ENCODE data around the gene LRRC72. TPM values are rescaled to one million over a fixed set of nuclear protein-coding genes. Genes with fewer than 3 reads are reported as not detected.

The LRRC72 gene
- total RNA-seq, 4 donors from 2014 or later = not detected

DNA sequence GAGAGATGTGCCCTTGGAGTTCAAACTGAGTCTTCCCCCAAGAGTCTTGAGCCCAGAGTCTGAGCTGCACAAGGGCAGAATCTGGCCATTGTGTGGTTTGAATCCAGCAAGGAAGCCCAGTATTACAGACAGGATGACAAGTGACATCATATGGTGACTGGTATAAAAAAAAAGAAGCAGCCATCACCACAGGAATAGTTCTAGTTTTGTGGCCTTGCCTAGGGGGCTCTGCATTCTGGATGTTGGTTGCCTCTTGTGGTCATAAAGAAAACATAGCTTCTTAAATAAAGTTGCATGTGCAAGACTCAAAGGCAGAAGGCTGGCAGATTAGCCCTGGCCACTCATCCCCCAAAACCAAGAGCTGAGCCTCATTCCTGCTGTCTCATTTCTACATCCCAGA lies 16.8 kb upstream of the LRRC72 start:
- Histone ChIP-seq H3K9me3 (no peaks in the 10 kb centered on the region), H3K27me3 (no peaks in the 10 kb centered on the region), H3K4me1 (no peaks in the 10 kb centered on the region), H3K4me3 (no peak overlapping the region), H3K27ac (no peak overlapping the region), H3K36me3 (no peaks in the 10 kb centered on the region)
- in situ Hi-C loops (cut with MboI; ENCODE audit: low pct_ligation_motif_present in 1 of 4, low pct_unique_long_range_greater_than_20kb in 1 of 4, low sequenced_read_pairs in 3 of 4) = no loop called here
- intact Hi-C loops (cut with DNase I; ENCODE audit: low total_unique reads) = no loop called here
- TF ChIP-seq EP300 (IDR thresholded peaks at IDR 0.05; ENCODE audit: low read depth) (no peak), POLR2A (IDR thresholded peaks at IDR 0.05) (no peak), POLR2AphosphoS5 (IDR thresholded peaks at IDR 0.05) (no peak)
- TF ChIP-seq, protein P1, sequence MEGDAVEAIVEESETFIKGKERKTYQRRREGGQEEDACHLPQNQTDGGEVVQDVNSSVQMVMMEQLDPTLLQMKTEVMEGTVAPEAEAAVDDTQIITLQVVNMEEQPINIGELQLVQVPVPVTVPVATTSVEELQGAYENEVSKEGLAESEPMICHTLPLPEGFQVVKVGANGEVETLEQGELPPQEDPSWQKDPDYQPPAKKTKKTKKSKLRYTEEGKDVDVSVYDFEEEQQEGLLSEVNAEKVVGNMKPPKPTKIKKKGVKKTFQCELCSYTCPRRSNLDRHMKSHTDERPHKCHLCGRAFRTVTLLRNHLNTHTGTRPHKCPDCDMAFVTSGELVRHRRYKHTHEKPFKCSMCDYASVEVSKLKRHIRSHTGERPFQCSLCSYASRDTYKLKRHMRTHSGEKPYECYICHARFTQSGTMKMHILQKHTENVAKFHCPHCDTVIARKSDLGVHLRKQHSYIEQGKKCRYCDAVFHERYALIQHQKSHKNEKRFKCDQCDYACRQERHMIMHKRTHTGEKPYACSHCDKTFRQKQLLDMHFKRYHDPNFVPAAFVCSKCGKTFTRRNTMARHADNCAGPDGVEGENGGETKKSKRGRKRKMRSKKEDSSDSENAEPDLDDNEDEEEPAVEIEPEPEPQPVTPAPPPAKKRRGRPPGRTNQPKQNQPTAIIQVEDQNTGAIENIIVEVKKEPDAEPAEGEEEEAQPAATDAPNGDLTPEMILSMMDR (IDR thresholded peaks at IDR 0.05) = no peak
- no peak for DNase-seq

DNA sequence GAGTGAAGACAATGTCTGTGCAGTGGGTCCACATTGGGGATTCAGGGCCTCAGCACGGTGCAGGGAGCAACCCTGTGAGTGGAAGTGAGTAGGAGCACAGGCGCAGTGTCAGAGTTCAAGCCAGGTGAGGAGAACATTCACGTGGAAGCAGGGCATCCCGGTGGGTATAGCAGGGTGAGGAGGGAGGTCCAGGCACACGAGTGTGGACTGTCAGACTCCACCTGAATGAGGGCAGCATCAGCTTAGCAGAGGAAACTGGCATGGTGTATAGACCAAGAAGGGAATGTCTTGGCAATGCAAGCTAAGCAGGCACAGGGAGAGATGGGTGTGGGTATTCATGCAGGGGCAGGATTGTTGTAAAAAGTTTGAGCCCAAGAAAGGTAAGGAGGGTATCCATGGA lies 15.3 kb upstream of the LRRC72 start:
- H3K9me3 ChIP-seq = no peaks in the 10 kb centered on the region
- intact Hi-C loops (cut with DNase I; ENCODE audit: low total_unique reads) (no loop called here), in situ Hi-C loops (cut with MboI; ENCODE audit: low pct_ligation_motif_present in 1 of 4, low pct_unique_long_range_greater_than_20kb in 1 of 4, low sequenced_read_pairs in 3 of 4) (no loop called here)
- no peaks in the 10 kb centered on the region for H3K27me3 ChIP-seq
- no peak for DNase-seq
- no peak overlapping the region for H3K4me3 ChIP-seq
- H3K27ac ChIP-seq = no peak overlapping the region
- TF ChIP-seq POLR2A (IDR thresholded peaks at IDR 0.05) (no peak), POLR2AphosphoS5 (IDR thresholded peaks at IDR 0.05) (no peak), EP300 (IDR thresholded peaks at IDR 0.05; ENCODE audit: low read depth) (no peak)
- TF ChIP-seq, protein P1 (IDR thresholded peaks at IDR 0.05) = no peak
- H3K36me3 ChIP-seq = no peaks in the 10 kb centered on the region
- no peaks in the 10 kb centered on the region for H3K4me1 ChIP-seq
- WGBS, 2 donors (ENCODE audit: low coverage in 1 of 2) = 91 to 93% methylated on average over 2 to 5 of the region's 5 CpGs

DNA sequence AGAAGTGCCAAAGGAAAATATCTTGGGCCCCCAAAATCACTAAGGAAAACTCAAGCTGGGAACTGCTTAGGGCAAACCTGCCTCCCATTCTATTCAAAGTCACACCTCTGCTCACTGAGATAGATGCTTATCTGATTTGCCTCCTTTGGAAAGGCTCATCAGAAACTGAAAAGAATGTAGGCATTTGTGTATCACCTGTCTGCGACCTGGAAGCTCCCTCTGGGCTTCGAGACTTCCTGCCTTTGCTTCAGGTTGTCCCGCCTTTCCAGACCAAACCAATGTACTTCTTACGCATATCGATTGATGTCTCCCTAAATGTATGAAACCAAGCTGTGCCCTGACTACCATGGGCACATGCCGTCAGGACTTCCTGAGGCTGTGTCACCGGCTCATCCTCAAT lies 14.5 kb upstream of the LRRC72 start:
- intact Hi-C loops (cut with DNase I; ENCODE audit: low total_unique reads) (no loop called here), in situ Hi-C loops (cut with MboI; ENCODE audit: low pct_ligation_motif_present in 1 of 4, low pct_unique_long_range_greater_than_20kb in 1 of 4, low sequenced_read_pairs in 3 of 4) (no loop called here)
- DNase-seq = no peak
- no peaks in the 10 kb centered on the region for H3K27me3 ChIP-seq
- H3K9me3 ChIP-seq = no peaks in the 10 kb centered on the region
- TF ChIP-seq, protein P1 (IDR thresholded peaks at IDR 0.05) = no peak
- TF ChIP-seq EP300 (IDR thresholded peaks at IDR 0.05; ENCODE audit: low read depth) = no peak
- TF ChIP-seq POLR2AphosphoS5 (IDR thresholded peaks at IDR 0.05) = no peak
- no peak for TF ChIP-seq POLR2A (IDR thresholded peaks at IDR 0.05)
- no peak overlapping the region for H3K4me3 ChIP-seq
- H3K27ac ChIP-seq = no peak overlapping the region
- no peaks in the 10 kb centered on the region for H3K36me3 ChIP-seq
- H3K4me1 ChIP-seq = no peaks in the 10 kb centered on the region
- 91 to 97% methylated on average over 5 to 7 of the region's 7 CpGs for WGBS, 2 donors (ENCODE audit: low coverage in 1 of 2)

DNA sequence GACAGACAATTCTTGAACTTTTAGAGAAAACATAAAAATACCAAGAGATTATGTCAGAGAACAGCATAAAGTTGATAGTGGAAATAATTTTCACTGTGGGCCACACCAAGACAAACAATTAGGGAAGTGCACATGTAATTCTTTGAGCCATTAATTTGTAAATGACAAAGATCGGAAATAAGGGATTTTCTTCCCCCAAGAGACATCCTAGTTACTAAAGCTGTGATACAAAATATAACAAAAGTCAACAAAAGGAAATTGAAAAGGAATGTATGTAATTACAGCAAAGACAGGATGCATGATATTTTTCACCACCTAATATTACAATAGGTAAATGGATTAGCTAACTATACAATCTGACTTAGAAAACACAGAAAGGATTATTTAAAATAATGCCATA lies 12.4 kb upstream of the LRRC72 start:
- no peak overlapping the region for H3K27ac ChIP-seq
- 93 to 100% methylated on average over 1 of the region's 1 CpG for WGBS, 2 donors (ENCODE audit: low coverage in 1 of 2)
- intact Hi-C loops (cut with DNase I; ENCODE audit: low total_unique reads) = no loop called here
- no peak overlapping the region for H3K4me3 ChIP-seq
- no peaks in the 10 kb centered on the region for H3K9me3 ChIP-seq
- TF ChIP-seq, protein P1 (IDR thresholded peaks at IDR 0.05) = no peak
- TF ChIP-seq EP300 (IDR thresholded peaks at IDR 0.05; ENCODE audit: low read depth) = no peak
- no peak for TF ChIP-seq POLR2A (IDR thresholded peaks at IDR 0.05)
- no peak for TF ChIP-seq POLR2AphosphoS5 (IDR thresholded peaks at IDR 0.05)
- in situ Hi-C loops (cut with MboI; ENCODE audit: low pct_ligation_motif_present in 1 of 4, low pct_unique_long_range_greater_than_20kb in 1 of 4, low sequenced_read_pairs in 3 of 4) = no loop called here
- no peak for DNase-seq
- no peaks in the 10 kb centered on the region for H3K27me3 ChIP-seq
- no peaks in the 10 kb centered on the region for H3K4me1 ChIP-seq
- H3K36me3 ChIP-seq = no peaks in the 10 kb centered on the region

All from transverse colon (tissue), 4 donors.